ENCODE measurements around the gene GMFB. TPM values are rescaled to one million over a fixed set of nuclear protein-coding genes. Genes with fewer than 3 reads are reported as not detected.

The GMFB gene
- total RNA-seq, 1 experiment from 2014 or later: 53.8 TPM

- intact Hi-C loops (cut with micrococcal nuclease): no loop called here
- Histone ChIP-seq H3K4me1 (ENCODE audit: control insufficient read depth in 1 of 2, insufficient read depth in 2 of 2, low read length in 2 of 2) (peaks cover 0 to 9% of the 10 kb centered on the region in 2 experiments; a peak in 3 of 4 replicates), H3K79me2 (ENCODE audit: insufficient read depth, low read length) (no peaks in the 10 kb centered on the region), H2AFZ (ENCODE audit: low read depth, low read length, poor library complexity, severe bottlenecking) (peak overlapping the region; percentile 92), H3K9me2 (ENCODE audit: insufficient read depth) (no peaks in the 10 kb centered on the region), H4K20me1 (ENCODE audit: insufficient read depth) (no peaks in the 10 kb centered on the region), H3K4me3 (replicated peaks in 1 of 2; ENCODE audit: low read depth in 1 of 2, low read length in 2 of 2) (no peak overlapping the region), H3K9me3 (ENCODE audit: control insufficient read depth in 1 of 2, insufficient read depth in 1 of 2, low read depth in 1 of 2, low read length in 2 of 2) (no peaks in the 10 kb centered on the region), H3K4me2 (ENCODE audit: low read length) (peak overlapping the region; percentile 22; the same call in 1 of the 2 replicates), H3K36me3 (ENCODE audit: control insufficient read depth in 1 of 2, insufficient read depth in 2 of 2, low read length in 2 of 2) (no peaks in the 10 kb centered on the region), H3K27ac (ENCODE audit: low read depth, low read length) (no peak overlapping the region), H3K9ac (ENCODE audit: low read length) (no peak overlapping the region), H3K27me3 (ENCODE audit: insufficient read depth, low read length) (no peaks in the 10 kb centered on the region)
- TF ChIP-seq ELF1 (IDR thresholded peaks at IDR 0.05; ENCODE audit: borderline replicate concordance, low read depth): no peak
- peak; percentile 39 to 65 (median 48); a peak in 4 of 6 replicates for TF ChIP-seq CTCF (IDR thresholded peaks at IDR 0.05 in 2 of 3, conservative IDR thresholded peaks at IDR 0.05 in 1 of 3; ENCODE audit: borderline replicate concordance in 1 of 3, insufficient read depth in 1 of 3, low read depth in 2 of 3, low read length in 2 of 3)
- TF ChIP-seq RAD21 (IDR thresholded peaks at IDR 0.05; ENCODE audit: low read depth): peak; percentile 56
- TF ChIP-seq REST (IDR thresholded peaks at IDR 0.05; ENCODE audit: low read depth): no peak
- peak; percentile 25 for TF ChIP-seq YY1 (IDR thresholded peaks at IDR 0.05; ENCODE audit: extremely low read depth, insufficient replicate concordance, low read depth, low read length)
- no peak for TF ChIP-seq ZFX (IDR thresholded peaks at IDR 0.05)
- no peak for TF ChIP-seq SIN3A (IDR thresholded peaks at IDR 0.05; ENCODE audit: low read depth)
- TF ChIP-seq JUND (IDR thresholded peaks at IDR 0.05): no peak
- no peak for TF ChIP-seq EZH2phosphoT487 (IDR thresholded peaks at IDR 0.05; ENCODE audit: borderline replicate concordance)
- DNase-seq (ENCODE audit: low read depth, low spot score): peak; percentile 45
- CTCF ChIA-PET: interaction anchor here (0.7 to 2.1 kb wide), 4 partner anchors 10 to 271 kb away, joined by 3 to 7 read pairs (median 5); no protein-coding TSS in a partner anchor
- peak; percentile 95 for ATAC-seq
- no TSS peak for BruUV-seq (replicated peaks)
- RAD21 ChIA-PET (ENCODE audit: low non-redundant PET in 1 of 2, low total read pairs in 2 of 2, uncharacterized antibody in 2 of 2, unreplicated experiment in 2 of 2): no interaction called here
- POLR2A ChIA-PET: no interaction called here
Measured at GRCh38 chr14:54503486-54503885, 14.7 kb upstream of the GMFB start.
